HG03575 (cell line): ENCODE measurements around the gene SLC2A2.
A peak's percentile ranks its signal among the peaks of the same experiment; 100 is the strongest.

Experiments used
- ATAC-seq: cut with Tn5 transposase; IDR thresholded peaks from one replicate; pipeline ENCODE4 v1.9.1; 2021; ENCODE audit not compliant: unreplicated experiment, insufficient number of reproducible peaks, low FRiP score; ENCODE audit errors: extremely low read depth

Gene SLC2A2

DNA sequence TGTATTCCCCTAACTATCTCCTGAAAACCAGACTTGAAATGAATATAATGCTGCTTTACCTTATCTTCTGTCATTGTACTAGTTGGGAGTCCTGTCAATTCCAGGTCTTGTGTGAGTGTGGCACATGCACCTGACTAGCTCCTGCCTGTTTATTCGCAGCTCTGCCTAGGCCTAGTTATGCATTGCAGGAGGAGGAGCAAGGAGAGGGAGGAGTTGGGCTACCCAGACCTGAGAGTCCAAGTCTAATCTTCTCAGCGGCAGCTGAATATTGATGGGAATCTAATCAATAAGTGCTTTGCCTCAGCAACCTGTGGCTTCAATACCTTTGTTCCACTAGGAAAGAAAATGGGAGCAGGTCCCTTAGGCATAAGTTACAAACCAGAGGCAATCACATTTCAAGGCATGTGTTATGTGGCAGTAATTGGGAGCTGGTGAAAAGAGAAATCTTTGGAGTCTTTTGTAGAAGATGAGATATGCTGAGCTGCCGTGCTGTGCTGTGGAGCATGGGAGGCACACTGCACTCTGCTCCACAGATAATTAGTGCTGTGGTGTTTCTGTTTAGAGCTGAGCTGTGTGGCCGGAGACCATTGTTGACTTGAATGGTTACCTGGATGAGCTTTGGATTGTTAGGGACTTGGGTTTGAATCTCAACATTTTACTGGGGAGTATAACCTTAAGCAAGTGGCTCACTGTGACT is at the start of gene SLC2A2:
SLC2A2 (minus strand) TSS at position 124 of the 697 bp plus-strand sequence; CDS start at position 74, 50 bp downstream.
- ATAC-seq, result no peak

DNA sequence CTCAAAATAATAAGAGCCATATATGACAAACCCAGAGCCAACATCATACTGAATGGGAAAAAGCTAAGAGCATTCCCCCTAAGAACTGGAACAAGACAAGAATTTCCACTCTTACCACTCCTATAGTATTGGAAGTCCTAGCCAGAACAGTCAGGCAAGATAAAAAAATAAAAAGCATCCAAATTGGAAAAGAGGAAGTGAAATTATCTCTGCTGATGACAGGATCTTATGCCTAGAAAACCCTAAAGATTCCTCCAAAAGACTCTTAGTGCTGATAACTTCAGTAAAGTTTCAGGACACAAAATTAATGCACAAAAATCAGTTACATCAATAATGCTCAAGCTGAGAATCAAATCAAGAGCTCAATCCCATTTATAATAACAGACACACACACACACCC is 45.9 kb upstream of the SLC2A2 start:
- no peak for ATAC-seq

DNA sequence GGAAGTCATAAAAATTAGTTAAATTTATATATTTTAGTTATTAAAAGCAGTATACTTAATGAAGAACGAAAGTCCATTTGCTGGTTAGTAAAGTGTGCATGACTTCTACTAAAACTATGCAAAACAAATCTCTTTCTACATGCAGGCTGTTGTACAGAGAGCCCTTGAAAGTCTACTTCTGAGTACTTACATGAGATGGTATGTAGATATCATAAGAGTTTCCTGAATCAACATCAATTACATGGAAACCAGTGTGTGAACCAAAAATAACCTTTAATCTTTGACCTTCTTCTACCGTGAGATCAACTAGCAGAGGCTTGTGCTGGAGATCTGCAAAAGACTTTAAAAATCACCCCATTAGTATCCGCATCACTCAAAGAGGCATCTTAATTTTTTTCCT is 42.1 kb upstream of the SLC2A2 start:
- no peak for ATAC-seq

DNA sequence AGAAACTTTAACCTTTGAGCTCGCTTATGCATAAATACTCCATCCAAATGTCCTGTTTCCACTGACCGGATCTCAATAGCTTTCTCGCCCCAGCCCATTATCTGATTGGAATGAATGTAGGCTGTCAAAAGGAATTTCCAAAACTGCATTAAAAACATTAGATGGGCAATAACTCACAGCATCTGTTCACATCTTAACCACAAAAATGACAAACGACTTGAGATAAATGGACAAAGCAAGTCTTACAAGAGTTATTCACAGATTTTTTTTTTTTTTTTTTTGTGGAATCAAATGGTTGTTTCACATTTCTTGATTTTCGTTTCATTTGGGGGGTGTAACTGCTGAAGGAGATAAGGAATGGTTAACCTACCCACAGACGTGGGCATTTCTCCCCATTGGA is 39.7 kb upstream of the SLC2A2 start:
- no peak for ATAC-seq

DNA sequence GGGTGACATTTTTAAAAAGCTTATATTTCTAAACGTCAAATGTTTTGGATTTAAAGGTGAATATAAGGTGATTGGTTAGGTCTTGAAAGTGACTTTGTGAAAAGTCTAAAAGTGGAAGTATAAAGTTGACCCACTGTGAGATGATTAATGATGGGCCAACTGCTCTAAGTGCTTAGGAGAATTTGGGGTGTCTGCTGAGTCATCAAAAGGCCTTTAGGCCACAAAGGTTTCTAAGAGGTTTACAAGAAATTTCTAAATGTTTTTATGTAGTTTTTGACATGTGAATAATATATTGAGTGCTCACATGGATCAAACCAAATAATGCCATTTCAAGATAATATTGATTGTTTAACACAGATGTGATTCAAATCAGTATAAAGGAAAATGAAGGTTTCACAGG is 39.2 kb upstream of the SLC2A2 start:
- ATAC-seq, result no peak

DNA sequence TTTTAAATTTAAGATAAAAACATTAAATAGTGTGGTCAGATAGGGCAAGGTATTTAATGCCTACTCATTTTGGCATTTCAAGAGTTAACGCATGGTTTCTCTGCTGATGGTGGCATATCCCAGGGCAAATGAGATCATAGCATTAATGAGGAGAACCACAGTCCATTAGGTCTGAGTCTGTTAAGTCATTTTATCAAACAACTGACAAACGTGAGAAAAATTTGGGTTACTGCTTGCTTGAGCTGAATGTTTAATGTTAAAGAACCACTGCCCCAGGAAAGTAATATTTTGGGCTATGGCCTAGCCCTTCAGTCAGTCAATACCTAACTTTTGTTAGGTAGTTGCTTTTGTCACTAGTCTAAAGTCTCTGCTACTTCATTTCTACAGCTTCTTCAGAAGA is 37.9 kb upstream of the SLC2A2 start:
- no peak for ATAC-seq

DNA sequence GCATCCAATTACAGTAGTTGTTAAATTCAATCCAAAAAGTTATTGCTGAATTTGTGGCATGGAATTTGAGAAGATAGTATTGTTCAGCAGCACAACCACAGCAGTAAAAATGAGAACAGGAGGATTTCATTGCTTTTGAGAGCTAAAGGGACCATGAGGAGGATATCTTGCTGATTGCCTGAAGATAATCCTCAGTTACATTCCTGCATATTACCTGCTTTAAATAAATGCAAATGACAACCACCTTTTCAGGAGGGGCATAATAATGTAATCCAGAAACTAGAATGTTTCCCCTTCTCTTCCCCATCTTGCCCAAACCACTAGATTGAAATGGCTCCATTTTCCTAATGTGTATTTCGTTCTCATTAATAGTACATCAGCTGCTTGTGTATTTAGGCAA is 35.2 kb upstream of the SLC2A2 start:
- ATAC-seq, result no peak

DNA sequence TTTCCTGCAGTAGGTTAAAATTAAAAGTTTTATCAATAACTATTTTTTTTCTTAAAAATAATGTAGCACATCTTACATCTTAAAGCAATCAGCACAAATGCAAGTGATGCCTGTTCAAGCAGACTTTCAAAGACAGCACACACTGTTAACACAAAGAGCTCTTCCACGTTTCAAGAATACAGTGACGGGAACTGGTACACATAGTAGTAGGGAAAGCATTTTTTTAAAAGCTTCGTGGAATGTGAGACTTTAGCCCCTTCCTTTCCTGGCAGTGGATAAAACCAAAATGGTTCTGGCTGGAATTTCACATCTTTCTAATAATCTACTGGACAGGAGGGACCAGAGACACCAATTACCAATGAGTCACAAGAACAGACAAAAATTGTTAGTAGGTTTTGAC is 33.5 kb upstream of the SLC2A2 start:
- ATAC-seq, result no peak

DNA sequence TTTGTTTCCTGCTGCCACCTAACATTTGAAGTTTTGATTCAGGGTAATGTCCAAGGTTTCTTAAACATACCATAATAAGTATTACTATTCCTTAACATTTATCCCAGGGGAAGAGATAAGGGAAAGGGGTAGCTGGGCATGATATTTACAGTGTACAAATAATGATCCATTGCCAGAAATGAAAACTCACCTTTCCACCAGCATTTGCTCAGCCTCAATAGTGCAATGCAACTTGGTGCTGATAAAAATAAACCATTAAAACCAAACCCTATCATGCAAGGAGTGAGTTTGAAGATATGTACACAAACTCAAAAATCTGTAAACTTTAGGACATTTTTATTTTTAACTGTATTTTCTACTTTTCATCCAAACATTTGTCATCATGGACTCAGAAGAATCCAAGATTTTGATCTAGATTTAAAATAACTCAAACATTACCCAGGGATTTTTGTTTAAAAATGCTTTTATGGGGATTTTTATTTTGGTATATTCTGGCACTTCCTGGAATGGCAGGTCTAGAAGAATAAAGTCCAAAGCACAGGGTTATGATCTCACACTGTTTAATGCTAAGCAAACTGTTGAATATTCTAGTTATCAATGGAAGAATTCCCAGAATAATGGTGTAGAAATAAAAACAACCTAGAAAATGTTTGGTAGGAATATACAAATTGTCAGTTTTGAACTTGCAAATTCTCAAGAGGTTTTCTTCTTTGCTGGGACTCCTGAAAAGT is 32.5 kb upstream of the SLC2A2 start:
- ATAC-seq, result no peak

DNA sequence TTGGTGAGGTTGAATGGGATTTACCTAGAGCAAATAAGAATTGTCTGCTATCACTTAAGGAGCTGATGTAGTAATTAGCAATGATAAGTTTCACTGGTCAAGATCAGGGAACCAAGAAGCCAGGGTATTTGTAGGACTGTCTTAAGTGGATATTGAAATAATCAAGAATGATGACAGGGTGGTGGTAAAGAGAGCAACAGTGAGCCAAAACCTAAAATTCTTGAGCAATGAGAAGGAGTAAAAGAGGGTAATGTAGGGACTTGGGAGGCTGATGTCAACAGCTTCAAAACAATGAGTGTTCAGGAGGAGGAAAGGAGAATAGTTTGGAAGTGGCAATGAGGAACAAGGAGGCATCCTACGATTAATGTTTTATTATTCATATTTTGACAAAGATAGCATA is 31.5 kb upstream of the SLC2A2 start:
- ATAC-seq, result no peak

DNA sequence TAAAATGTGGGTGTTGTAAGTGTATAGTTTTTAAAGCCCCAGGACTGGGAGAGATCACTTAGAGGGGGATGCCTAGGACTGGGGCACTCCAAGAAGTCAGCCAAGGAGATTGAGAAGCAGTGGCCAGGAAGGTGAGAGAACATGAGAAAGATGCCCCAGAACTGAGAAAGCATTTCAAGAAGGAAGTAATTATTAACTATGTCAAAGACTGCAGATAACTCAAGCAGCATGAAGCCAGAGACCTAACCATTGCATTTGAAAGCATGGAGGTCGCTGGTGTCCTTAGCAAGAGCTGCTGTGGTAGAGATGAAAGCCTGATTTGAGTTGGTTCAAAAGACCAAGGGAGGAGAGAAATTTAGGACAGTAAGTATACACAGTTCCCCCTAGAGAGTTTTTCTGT is 30.6 kb upstream of the SLC2A2 start:
- no peak for ATAC-seq

DNA sequence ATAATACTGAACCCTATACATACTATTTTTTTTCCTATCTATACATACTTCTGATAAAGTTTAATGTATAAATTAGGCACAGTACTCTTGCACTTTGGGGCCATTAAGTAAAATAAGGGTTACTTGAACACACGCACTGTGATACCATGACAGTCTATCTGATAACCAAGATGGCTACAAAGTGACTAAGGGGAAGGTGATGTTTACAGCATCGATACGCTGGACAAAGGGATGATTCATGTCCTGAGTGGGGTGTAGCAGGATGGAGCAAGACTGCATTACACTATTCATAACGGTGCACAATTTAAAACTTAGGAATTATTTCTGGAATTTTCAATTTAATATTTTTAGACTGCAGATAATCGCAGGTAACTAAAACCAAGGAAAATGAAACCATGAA is 30.0 kb upstream of the SLC2A2 start:
- ATAC-seq, result no peak

DNA sequence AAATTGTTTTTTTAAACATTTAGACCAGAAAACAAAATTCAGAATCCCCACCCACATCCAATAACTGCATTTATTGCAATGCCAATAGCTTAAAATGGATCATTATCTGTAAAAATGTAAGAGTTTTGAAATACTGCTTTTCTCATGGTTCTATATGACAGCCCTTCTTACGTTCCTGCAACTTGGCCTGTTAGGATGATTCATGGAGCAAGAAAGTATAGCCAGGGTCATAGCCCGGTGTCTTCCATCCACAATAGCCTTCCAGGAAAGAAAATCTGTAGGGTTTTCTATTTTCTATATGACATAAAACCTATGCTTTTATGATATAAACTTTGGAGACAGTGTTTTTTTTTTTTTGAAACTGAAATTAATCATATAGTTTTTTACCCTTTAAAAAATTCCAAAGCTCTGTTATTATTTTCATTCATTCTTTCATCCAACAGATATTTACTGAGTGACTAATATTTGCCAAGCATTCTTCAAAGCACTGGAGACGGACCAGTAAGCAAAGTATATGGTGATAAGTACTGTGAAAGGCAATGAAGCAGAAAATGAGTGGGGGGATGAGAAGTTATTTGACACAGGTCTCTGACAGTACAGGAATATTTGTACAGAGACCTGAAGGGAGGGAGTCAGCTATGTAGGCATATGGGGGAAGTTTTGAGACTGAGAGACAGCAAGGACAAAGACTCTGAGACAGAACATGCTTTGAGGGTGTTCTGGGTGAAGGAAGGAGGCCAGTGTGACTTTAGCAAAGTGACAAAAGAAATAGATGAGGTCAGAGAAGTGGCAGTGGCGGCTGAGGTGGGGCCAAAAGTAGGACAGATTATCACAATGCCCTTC is 29.0 kb upstream of the SLC2A2 start:
- no peak for ATAC-seq

DNA sequence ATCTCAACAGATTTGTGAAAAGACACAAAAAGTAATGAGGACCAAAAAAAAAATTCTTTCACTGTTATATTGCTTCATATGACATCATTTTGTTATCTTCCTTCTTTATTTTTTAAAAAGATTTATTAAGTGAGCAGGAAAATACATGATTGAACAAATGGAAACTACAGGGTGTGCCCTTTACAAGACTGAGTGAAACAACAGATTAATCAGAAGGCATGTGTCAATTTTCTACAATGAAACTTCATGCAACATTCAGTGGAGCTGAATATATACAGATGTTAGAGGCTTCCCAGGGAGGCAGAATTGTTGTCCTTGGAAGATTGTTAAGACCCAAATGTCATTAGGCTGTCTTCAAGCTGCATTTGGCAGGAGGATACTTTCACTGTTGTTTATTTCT is 28.4 kb upstream of the SLC2A2 start:
- no peak for ATAC-seq

DNA sequence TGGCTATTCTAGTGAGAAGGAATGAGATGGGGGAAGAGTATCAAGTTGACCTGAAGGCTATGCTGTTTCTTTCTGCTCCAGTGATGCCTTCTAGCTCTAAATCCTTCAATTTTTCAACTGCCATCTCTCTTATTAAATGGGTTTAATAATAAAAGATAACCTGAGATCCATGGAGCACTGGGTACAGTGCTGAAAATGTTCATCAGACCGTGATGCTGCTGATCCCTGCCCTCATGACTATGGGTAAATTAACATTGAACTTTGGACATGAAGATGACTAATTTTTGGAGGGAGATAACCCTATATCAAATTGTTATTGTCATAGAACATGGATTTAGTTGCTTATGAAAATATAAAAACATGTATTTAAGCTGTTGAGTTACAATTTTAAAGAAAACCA is 27.7 kb upstream of the SLC2A2 start:
- no peak for ATAC-seq

DNA sequence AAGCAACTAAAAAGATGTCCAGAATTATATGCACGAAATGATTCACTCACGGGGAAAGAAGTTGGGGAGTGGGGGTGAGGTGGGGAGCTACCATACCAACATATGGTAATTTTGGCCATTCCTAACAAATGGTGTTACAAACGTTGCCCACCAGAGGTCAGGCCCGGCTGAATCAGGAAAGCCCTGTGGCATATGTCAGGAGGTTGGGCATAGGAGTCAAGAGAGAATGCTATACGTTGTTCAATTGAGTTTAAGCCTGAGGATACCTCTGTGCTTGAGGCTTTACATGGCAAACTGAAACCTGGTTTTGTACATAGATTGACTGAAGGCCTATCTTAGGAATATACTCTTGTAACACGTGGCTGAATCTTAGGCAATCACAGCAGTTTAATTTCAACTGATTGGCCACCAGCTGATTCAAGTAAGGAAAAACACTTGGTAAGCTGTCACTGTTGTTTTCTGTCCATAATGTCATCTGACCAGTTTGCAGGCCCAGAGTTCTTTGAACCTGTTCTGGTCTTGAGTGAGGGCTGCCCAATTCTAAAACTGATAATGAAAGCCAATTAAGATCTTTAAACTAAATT is 23.4 kb upstream of the SLC2A2 start:
- peak; percentile 79 for ATAC-seq

DNA sequence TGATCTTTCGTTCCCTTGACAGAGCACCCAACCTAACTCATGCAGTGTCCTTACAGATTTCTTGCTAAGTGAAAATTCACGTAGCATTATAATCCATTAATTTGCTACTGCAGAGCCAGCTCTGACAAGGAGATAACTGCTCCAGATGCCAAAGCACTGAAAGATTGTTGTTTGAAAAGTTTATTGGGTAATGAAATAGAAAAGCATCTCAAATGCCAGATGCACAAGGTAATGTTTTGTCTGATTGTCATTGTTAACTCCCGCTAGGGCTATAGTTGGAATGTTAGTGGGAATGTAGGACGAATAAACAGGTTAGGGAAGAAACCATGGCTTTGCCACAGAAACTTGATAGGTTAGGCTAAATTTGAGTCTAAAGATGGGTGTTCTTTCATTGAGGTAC is 20.2 kb upstream of the SLC2A2 start:
- no peak for ATAC-seq

DNA sequence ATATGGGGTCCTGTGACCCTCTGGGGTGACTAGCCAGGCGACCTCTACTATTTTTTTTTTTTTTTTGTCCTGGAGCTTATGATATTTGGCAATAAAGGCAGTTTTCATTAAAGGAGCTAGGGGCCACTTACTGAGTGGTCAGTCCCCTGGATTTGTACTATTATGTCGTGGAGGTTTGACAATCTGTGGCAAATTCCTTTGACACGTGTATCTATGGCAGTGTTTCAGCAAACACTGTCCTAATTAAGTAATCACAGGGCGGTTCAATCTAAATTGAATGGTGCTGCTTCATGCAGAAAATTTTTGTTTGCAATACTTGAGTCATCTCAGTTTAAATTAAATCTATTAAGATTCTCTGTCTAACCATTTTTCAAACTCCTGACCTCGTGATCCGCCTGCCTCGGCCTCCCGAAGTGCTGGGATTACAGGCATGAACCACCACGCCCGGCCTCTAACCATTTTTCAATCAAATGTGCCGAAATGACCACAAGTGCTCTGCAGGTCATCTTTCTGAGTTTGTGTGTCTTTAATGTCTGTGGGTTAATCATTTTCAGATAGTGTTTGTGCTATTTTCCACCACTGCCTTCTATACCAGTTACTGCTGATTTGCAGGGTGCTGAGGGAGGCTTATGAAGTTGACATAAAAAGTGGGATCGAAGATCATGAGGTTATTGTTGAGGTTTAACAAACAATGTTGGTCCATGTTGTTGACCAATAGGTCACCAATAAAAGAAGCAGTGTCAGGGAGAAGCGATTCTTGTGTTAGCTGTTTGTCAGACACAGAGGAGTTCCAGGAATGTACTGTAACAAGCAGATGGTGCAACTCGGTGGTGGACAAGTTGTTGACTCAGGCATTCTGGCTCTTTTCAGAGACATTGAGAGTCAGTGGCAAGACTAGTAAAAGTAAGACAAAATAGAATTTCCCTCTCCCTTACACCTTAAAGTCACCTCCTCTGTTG is 18.6 kb upstream of the SLC2A2 start:
- no peak for ATAC-seq

DNA sequence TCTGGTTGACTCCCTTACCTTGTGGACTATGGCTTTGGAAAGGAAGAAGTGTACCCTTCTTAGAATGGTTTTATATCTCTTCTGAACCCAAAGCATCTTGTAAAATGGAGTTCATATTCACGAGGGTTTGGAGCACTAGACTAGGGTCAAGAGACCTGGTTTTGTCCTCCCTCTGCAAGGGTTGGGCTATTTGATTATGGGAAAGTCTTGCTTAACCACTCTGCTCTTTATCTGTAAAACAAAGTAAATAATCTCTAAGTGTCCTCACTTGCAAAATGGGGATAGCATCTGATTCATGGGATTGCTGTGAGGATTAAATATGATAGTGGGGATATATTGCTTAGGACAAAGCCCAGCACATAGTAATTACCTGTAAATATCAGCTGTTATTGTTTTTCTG is 17.9 kb upstream of the SLC2A2 start:
- ATAC-seq, result no peak
